TTC549 (cell line): ENCODE measurements around the gene TROAP.
A peak's percentile ranks its signal among the peaks of the same experiment; 100 is the strongest.

ENCODE experiments used
- FAIRE-seq: peaks from 2 replicates; lab custom pipeline; 2012; peaks lifted over from hg19 to GRCh38; lab: Jason Lieb, UNC

Gene TROAP

GRCh38 chr12:49344486-49345050 is 21.5 kb downstream of the TROAP start:
- FAIRE-seq = no peak

GRCh38 chr12:49345051-49345824 is 22.2 kb downstream of the TROAP start:
- no peak for FAIRE-seq

- FAIRE-seq = no peak
Observed at GRCh38 chr12:49345825-49346658, 23.0 kb downstream of the TROAP start.

- FAIRE-seq = no peak
Observed at GRCh38 chr12:49346659-49347310, 23.7 kb downstream of the TROAP start, which contains the start of gene DNAJC22. DNAJC22 (plus strand) TSS chr12:49346888; CDS start chr12:49348873, 1,985 bp downstream.

- FAIRE-seq = no peak
Observed at GRCh38 chr12:49347311-49348193, 24.5 kb downstream of the TROAP start.

GRCh38 chr12:49348781-49349180 is 25.7 kb downstream of the TROAP start:
- FAIRE-seq = no peak

GRCh38 chr12:49349266-49349665 is 26.2 kb downstream of the TROAP start:
- FAIRE-seq = no peak

- FAIRE-seq = no peak
Observed at GRCh38 chr12:49352351-49352750, 29.3 kb downstream of the TROAP start.

GRCh38 chr12:49355913-49356312 is 32.9 kb downstream of the TROAP start:
- FAIRE-seq = no peak

GRCh38 chr12:49357103-49357678 is 34.1 kb downstream of the TROAP start:
- no peak for FAIRE-seq

- FAIRE-seq = peak; percentile 65
Observed at GRCh38 chr12:49358483-49359141, 35.6 kb downstream of the TROAP start.

GRCh38 chr12:49359671-49360070 is 36.6 kb downstream of the TROAP start:
- no peak for FAIRE-seq

GRCh38 chr12:49362077-49362476 is 39.0 kb downstream of the TROAP start:
- FAIRE-seq = no peak

- FAIRE-seq = no peak
Observed at GRCh38 chr12:49364989-49365388, 41.9 kb downstream of the TROAP start.

- FAIRE-seq = no peak
Observed at GRCh38 chr12:49365542-49365941, 42.5 kb downstream of the TROAP start.

- FAIRE-seq = no peak
Observed at GRCh38 chr12:49366096-49366651, 43.1 kb downstream of the TROAP start.

- no peak for FAIRE-seq
Observed at GRCh38 chr12:49366652-49367380, 43.8 kb downstream of the TROAP start.

- FAIRE-seq = no peak
Observed at GRCh38 chr12:49367381-49368239, 44.6 kb downstream of the TROAP start, which contains the start of gene SPATS2. SPATS2 (plus strand) TSS chr12:49367462; CDS start chr12:49461013, 93,551 bp downstream.
